Mesenchymal stem cell (in vitro differentiated cells and primary cell): Measurements from ENCODE around the gene BTF3L4.
"Not testable (repeated sequence)": the region's sequence is repeated elsewhere in the genome, so short reads cannot be mapped to it uniquely, and the experiment has no call there.

Experiments used
- DNase-seq: peaks from one replicate; pipeline ENCODE4 v3.0.0-alpha.2; 2013
- H2AFZ ChIP-seq: one replicate; pipeline ENCODE4 v1.6.1; 2013; ENCODE audit warnings: low read depth, mild to moderate bottlenecking, control low read depth, inconsistent platforms, low read length, moderate library complexity
- H2AK5ac ChIP-seq: 2 replicates; pipeline ENCODE4 v1.6.1; 2013; ENCODE audit warnings: low read length, moderate library complexity, mild to moderate bottlenecking, inconsistent platforms; ENCODE audit not compliant: severe bottlenecking
- H2BK120ac ChIP-seq: one replicate; pipeline ENCODE4 v1.6.1; 2013; ENCODE audit warnings: low read depth, mild to moderate bottlenecking, inconsistent platforms, low read length, moderate library complexity
- H2BK12ac ChIP-seq, 2 experiments: one replicate each; pipeline ENCODE4 v1.6.1; 2013; ENCODE audit warnings: inconsistent platforms in 2 of 2, low read length in 2 of 2, mild to moderate bottlenecking in 2 of 2, moderate library complexity in 2 of 2, control low read depth in 1 of 2
- H2BK15ac ChIP-seq: one replicate; pipeline ENCODE4 v1.6.1; 2013; ENCODE audit warnings: mild to moderate bottlenecking, low read depth, inconsistent platforms; ENCODE audit not compliant: poor library complexity, severe bottlenecking
- H2BK5ac ChIP-seq: 2 replicates; pipeline ENCODE4 v1.6.1; 2013; ENCODE audit warnings: low read depth, mild to moderate bottlenecking, low read length, control low read depth, inconsistent platforms; ENCODE audit not compliant: poor library complexity, severe bottlenecking
- H3K14ac ChIP-seq, 2 experiments: one replicate each; pipeline ENCODE4 v1.6.1; 2013; ENCODE audit warnings: inconsistent platforms in 2 of 2, low read length in 2 of 2, control low read depth in 1 of 2, mild to moderate bottlenecking in 1 of 2, moderate library complexity in 1 of 2
- H3K18ac ChIP-seq, 2 experiments: one replicate each; pipeline ENCODE4 v1.6.1; 2013; ENCODE audit warnings: inconsistent platforms in 2 of 2, low read length in 2 of 2, control low read depth in 1 of 2, low read depth in 1 of 2, mild to moderate bottlenecking in 1 of 2
- H3K23ac ChIP-seq, 2 experiments: one replicate each; pipeline ENCODE4 v1.6.1; 2013; ENCODE audit warnings: inconsistent platforms in 2 of 2, low read length in 2 of 2, mild to moderate bottlenecking in 2 of 2, moderate library complexity in 2 of 2, control low read depth in 1 of 2
- H3K27ac ChIP-seq: 2 replicates; pipeline ENCODE4 v1.5.1; 2013; ENCODE audit warnings: mild to moderate bottlenecking, moderate library complexity, low read length, control low read depth, inconsistent platforms; ENCODE audit not compliant: poor library complexity, severe bottlenecking
- H3K27me3 ChIP-seq, 2 experiments: 2 replicates each; pipeline versions ENCODE4 v1.6.1 to v1.7.0; 2013; ENCODE audit warnings: low read length in 2 of 2, mild to moderate bottlenecking in 2 of 2, moderate library complexity in 2 of 2, control low read depth in 1 of 2, inconsistent platforms in 1 of 2; ENCODE audit not compliant: control insufficient read depth in 1 of 2, insufficient read depth in 1 of 2
- H3K36me3 ChIP-seq, 2 experiments: 2 replicates each; pipeline versions ENCODE4 v1.6.1 to v1.7.0; 2013; ENCODE audit warnings: low read length in 2 of 2, control low read depth in 1 of 2, inconsistent platforms in 1 of 2, low read depth in 1 of 2, mild to moderate bottlenecking in 1 of 2; ENCODE audit not compliant: insufficient read depth in 2 of 2, control insufficient read depth in 1 of 2
- H3K4ac ChIP-seq, 2 experiments: one replicate each; pipeline ENCODE4 v1.6.1; 2013; ENCODE audit warnings: inconsistent platforms in 2 of 2, low read length in 2 of 2, mild to moderate bottlenecking in 2 of 2, moderate library complexity in 2 of 2, control low read depth in 1 of 2, low read depth in 1 of 2
- H3K4me1 ChIP-seq: 2 replicates; pipeline ENCODE4 v1.6.1; 2013; ENCODE audit warnings: low read depth, low read length, control low read depth; ENCODE audit not compliant: control insufficient read depth, insufficient read depth
- H3K4me2 ChIP-seq: 2 replicates; pipeline ENCODE4 v1.6.1; 2013; ENCODE audit warnings: low read length, mild to moderate bottlenecking, inconsistent platforms; ENCODE audit not compliant: poor library complexity, severe bottlenecking
- H3K4me3 ChIP-seq, 2 experiments: 2 replicates each; pipeline versions ENCODE4 v1.5.1 to v1.7.0; 2013; ENCODE audit warnings: low read length in 2 of 2, mild to moderate bottlenecking in 2 of 2, control low read depth in 1 of 2, low read depth in 1 of 2; ENCODE audit not compliant: insufficient read depth in 1 of 2
- H3K79me1 ChIP-seq: replicated peaks from 2 replicates; pipeline ENCODE4 v1.6.1; 2013; ENCODE audit warnings: mild to moderate bottlenecking, control low read depth, low read length, inconsistent platforms; ENCODE audit not compliant: poor library complexity, severe bottlenecking
- H3K9ac ChIP-seq: 2 replicates; pipeline ENCODE4 v1.7.0; 2013; ENCODE audit warnings: mild to moderate bottlenecking, low read length, moderate library complexity
- H3K9me3 ChIP-seq: 2 replicates; pipeline ENCODE4 v1.7.0; 2013; ENCODE audit warnings: mild to moderate bottlenecking, low read length; ENCODE audit not compliant: control insufficient read depth
- H4K8ac ChIP-seq: one replicate; pipeline ENCODE4 v1.6.1; 2013; ENCODE audit warnings: inconsistent platforms, mild to moderate bottlenecking, low read length, moderate library complexity
- H4K91ac ChIP-seq: one replicate; pipeline ENCODE4 v1.6.1; 2013; ENCODE audit warnings: mild to moderate bottlenecking, low read length, inconsistent platforms
- WGBS: methylation state at CpG from one replicate; pipeline ENCODE4 v1.1.7; 2013; ENCODE audit warnings: mixed read lengths; 5-methylcytosine and 5-hydroxymethylcytosine counted together

BTF3L4 gene

GRCh38 chr1:52063192-52063591, 7.1 kb downstream of the BTF3L4 start:
- no peak overlapping the region for H3K23ac ChIP-seq
- no peak overlapping the region for H2BK15ac ChIP-seq
- WGBS = 91% methylated on average over 2 of the region's 2 CpGs
- no peak overlapping the region for H3K18ac ChIP-seq
- no peak overlapping the region for H3K4me3 ChIP-seq
- no peak overlapping the region for H3K9ac ChIP-seq
- H2BK5ac ChIP-seq = no peak overlapping the region
- H2BK12ac ChIP-seq = no peak overlapping the region
- no peaks in the 10 kb centered on the region for H3K9me3 ChIP-seq
- H3K4me2 ChIP-seq = no peak overlapping the region
- no peak overlapping the region for H4K8ac ChIP-seq
- H3K27ac ChIP-seq = no peak overlapping the region
- no peaks in the 10 kb centered on the region for H3K27me3 ChIP-seq
- H3K14ac ChIP-seq = no peak overlapping the region
- peaks cover 14% of the 10 kb centered on the region for H3K79me1 ChIP-seq
- no peak overlapping the region for H2BK120ac ChIP-seq
- no peak for DNase-seq
- H3K4me1 ChIP-seq = peaks cover 2% of the 10 kb centered on the region
- no peak overlapping the region for H2AK5ac ChIP-seq
- H4K91ac ChIP-seq = no peak overlapping the region
- no peak overlapping the region for H2AFZ ChIP-seq
- H3K36me3 ChIP-seq = peaks cover 30 to 73% of the 10 kb centered on the region in 2 experiments
- H3K4ac ChIP-seq = no peak overlapping the region

- no peak overlapping the region for H3K27ac ChIP-seq
- H2BK5ac ChIP-seq = no peak overlapping the region
- no peak overlapping the region for H3K18ac ChIP-seq
- H3K4me1 ChIP-seq = no peaks in the 10 kb centered on the region
- peaks cover 3% of the 10 kb centered on the region for H3K79me1 ChIP-seq
- H3K27me3 ChIP-seq = no peaks in the 10 kb centered on the region
- H3K4me3 ChIP-seq = no peak overlapping the region
- no peak overlapping the region for H2BK12ac ChIP-seq
- H3K14ac ChIP-seq = no peak overlapping the region
- H3K4me2 ChIP-seq = no peak overlapping the region
- no peak overlapping the region for H4K91ac ChIP-seq
- no peak overlapping the region for H4K8ac ChIP-seq
- H3K9ac ChIP-seq = no peak overlapping the region
- H3K23ac ChIP-seq = no peak overlapping the region
- no peak for DNase-seq
- no peak overlapping the region for H2BK15ac ChIP-seq
- H3K36me3 ChIP-seq = peaks cover 22 to 56% of the 10 kb centered on the region in 2 experiments
- WGBS = 98% methylated on average over 3 of the region's 4 CpGs
- no peak overlapping the region for H2BK120ac ChIP-seq
- H3K4ac ChIP-seq = no peak overlapping the region
- no peak overlapping the region for H2AFZ ChIP-seq
- no peak overlapping the region for H2AK5ac ChIP-seq
- no peaks in the 10 kb centered on the region for H3K9me3 ChIP-seq
These were observed 14.6 kb downstream of the BTF3L4 start for GRCh38 chr1:52070704-52071103.

GRCh38 chr1:52072291-52072690, 16.2 kb downstream of the BTF3L4 start:
- over 99% methylated on average over 4 of the region's 6 CpGs for WGBS

GRCh38 chr1:52077277-52077676, 21.2 kb downstream of the BTF3L4 start:
- H3K36me3 ChIP-seq = peaks cover 24 to 38% of the 10 kb centered on the region in 2 experiments
- H3K27me3 ChIP-seq, H2AFZ ChIP-seq, DNase-seq, H3K18ac ChIP-seq, H2AK5ac ChIP-seq, H3K4me3 ChIP-seq, H3K14ac ChIP-seq, H3K9ac ChIP-seq, H3K4me2 ChIP-seq, H2BK120ac ChIP-seq, H3K4ac ChIP-seq, H3K23ac ChIP-seq, H3K9me3 ChIP-seq, H3K79me1 ChIP-seq, H2BK12ac ChIP-seq, H4K91ac ChIP-seq, H2BK5ac ChIP-seq, H3K27ac ChIP-seq, H4K8ac ChIP-seq, H2BK15ac ChIP-seq, H3K4me1 ChIP-seq: not testable (repeated sequence)
- 100% methylated on average over 5 of the region's 6 CpGs for WGBS

More at GRCh38 chr1:52072291-52072690, 16.2 kb downstream of the BTF3L4 start:
- no peak overlapping the region for H2AFZ ChIP-seq
- no peak overlapping the region for H3K27ac ChIP-seq
- no peaks in the 10 kb centered on the region for H3K27me3 ChIP-seq
- H4K8ac ChIP-seq = no peak overlapping the region
- no peak overlapping the region for H3K18ac ChIP-seq
- no peak overlapping the region for H2BK12ac ChIP-seq
- H3K23ac ChIP-seq = no peak overlapping the region
- H3K14ac ChIP-seq = no peak overlapping the region
- H3K4ac ChIP-seq = no peak overlapping the region
- peaks cover 20 to 49% of the 10 kb centered on the region in 2 experiments for H3K36me3 ChIP-seq
- peaks cover 9% of the 10 kb centered on the region for H3K79me1 ChIP-seq
- H3K4me1 ChIP-seq = no peaks in the 10 kb centered on the region
- H4K91ac ChIP-seq = no peak overlapping the region
- no peak for DNase-seq
- H2BK15ac ChIP-seq = no peak overlapping the region
- no peak overlapping the region for H3K9ac ChIP-seq
- H3K4me3 ChIP-seq = no peak overlapping the region
- H2BK5ac ChIP-seq = no peak overlapping the region
- H3K4me2 ChIP-seq = no peak overlapping the region
- no peaks in the 10 kb centered on the region for H3K9me3 ChIP-seq
- no peak overlapping the region for H2BK120ac ChIP-seq
- H2AK5ac ChIP-seq = no peak overlapping the region
